OCI-LY7 (cell line): Measurements from ENCODE around the gene MTOR.

Source experiments
- EZH2phosphoT487 ChIP-seq: fragments of 200-600 bp; sonication (generic); IDR thresholded peaks from 2 replicates; pipeline ENCODE4 v1.6.1; 2018; ENCODE audit warnings: low read depth, borderline replicate concordance, mild to moderate bottlenecking, mixed run types, antibody characterized with exemption, low read length, moderate library complexity, mixed read lengths
- TF ChIP-seq, protein P1 (sequence below): fragments of 200-600 bp; sonication (generic); conservative IDR thresholded peaks from 2 replicates; pipeline ENCODE4 v1.5.1; 2014; ENCODE audit warnings: mild to moderate bottlenecking, antibody characterized with exemption, low read length, moderate library complexity, mixed read lengths

DNA sequence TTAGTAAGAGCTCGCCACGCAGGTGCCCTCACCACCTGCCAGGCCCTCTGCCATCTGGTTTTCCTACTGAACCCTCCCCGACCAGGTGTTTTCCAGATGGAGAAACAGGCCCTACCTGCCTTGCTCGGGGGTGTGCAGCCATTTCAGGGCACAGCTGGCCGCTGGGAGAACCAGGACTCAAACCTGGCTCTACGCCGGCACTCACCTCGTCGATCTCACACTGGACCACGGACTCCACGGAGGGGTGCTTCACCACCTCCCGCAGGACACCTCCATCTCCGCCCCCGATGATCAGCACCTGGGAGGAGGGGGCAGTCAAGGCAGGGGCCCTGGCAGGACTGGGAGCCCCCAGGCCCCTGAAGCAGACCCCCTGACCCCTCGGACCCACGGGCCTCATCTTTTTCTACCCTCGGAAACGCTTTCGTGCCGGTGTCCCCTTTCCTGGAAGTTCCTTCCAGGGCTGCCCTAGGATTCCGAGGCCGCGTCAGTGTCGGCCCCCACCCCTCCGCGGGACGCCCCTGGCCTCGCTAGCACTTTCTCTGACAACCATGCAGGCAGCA is 203.7 kb downstream of the MTOR start:
- TF ChIP-seq, protein P1, sequence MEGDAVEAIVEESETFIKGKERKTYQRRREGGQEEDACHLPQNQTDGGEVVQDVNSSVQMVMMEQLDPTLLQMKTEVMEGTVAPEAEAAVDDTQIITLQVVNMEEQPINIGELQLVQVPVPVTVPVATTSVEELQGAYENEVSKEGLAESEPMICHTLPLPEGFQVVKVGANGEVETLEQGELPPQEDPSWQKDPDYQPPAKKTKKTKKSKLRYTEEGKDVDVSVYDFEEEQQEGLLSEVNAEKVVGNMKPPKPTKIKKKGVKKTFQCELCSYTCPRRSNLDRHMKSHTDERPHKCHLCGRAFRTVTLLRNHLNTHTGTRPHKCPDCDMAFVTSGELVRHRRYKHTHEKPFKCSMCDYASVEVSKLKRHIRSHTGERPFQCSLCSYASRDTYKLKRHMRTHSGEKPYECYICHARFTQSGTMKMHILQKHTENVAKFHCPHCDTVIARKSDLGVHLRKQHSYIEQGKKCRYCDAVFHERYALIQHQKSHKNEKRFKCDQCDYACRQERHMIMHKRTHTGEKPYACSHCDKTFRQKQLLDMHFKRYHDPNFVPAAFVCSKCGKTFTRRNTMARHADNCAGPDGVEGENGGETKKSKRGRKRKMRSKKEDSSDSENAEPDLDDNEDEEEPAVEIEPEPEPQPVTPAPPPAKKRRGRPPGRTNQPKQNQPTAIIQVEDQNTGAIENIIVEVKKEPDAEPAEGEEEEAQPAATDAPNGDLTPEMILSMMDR, result no peak
- TF ChIP-seq EZH2phosphoT487, result no peak
